GM21737 (cell line): ENCODE measurements around the gene CCDC81.
"Not testable (repeated sequence)": the region's sequence is repeated elsewhere in the genome, so short reads cannot be mapped to it uniquely, and the experiment has no call there.

Experiments used
- ATAC-seq: cut with Tn5 transposase; IDR thresholded peaks from one replicate; pipeline ENCODE4 v1.9.1; 2021; ENCODE audit warnings: mild to moderate bottlenecking, moderate library complexity; ENCODE audit not compliant: unreplicated experiment

CCDC81 gene

GRCh38 chr11:86386283-86386682 lies 11.6 kb downstream of the CCDC81 start:
- no peak for ATAC-seq

GRCh38 chr11:86386746-86387145 lies 12.1 kb downstream of the CCDC81 start:
- no peak for ATAC-seq

GRCh38 chr11:86388198-86388597 lies 13.5 kb downstream of the CCDC81 start:
- ATAC-seq, result no peak

- no peak for ATAC-seq
Observed at GRCh38 chr11:86390487-86390886, 15.8 kb downstream of the CCDC81 start.

GRCh38 chr11:86395061-86395551 lies 20.4 kb downstream of the CCDC81 start:
- no peak for ATAC-seq

GRCh38 chr11:86396396-86396795 lies 21.7 kb downstream of the CCDC81 start:
- no peak for ATAC-seq

GRCh38 chr11:86397351-86397750 lies 22.7 kb downstream of the CCDC81 start:
- ATAC-seq, result no peak

- ATAC-seq, result no peak
Observed at GRCh38 chr11:86398106-86398505, 23.4 kb downstream of the CCDC81 start.

GRCh38 chr11:86403458-86403857 lies 28.8 kb downstream of the CCDC81 start:
- no peak for ATAC-seq

GRCh38 chr11:86408845-86409244 lies 34.2 kb downstream of the CCDC81 start:
- no peak for ATAC-seq

- no peak for ATAC-seq
Observed at GRCh38 chr11:86414032-86414431, 39.3 kb downstream of the CCDC81 start.

GRCh38 chr11:86415026-86415425 lies 40.3 kb downstream of the CCDC81 start:
- no peak for ATAC-seq

- no peak for ATAC-seq
Observed at GRCh38 chr11:86416494-86416893, 41.8 kb downstream of the CCDC81 start.

GRCh38 chr11:86416951-86417350 lies 42.3 kb downstream of the CCDC81 start:
- not testable (repeated sequence) for ATAC-seq

GRCh38 chr11:86418106-86418505 lies 43.4 kb downstream of the CCDC81 start:
- ATAC-seq, result no peak

- no peak for ATAC-seq
Observed at GRCh38 chr11:86418513-86418912, 43.8 kb downstream of the CCDC81 start.

GRCh38 chr11:86418917-86419316 lies 44.2 kb downstream of the CCDC81 start:
- ATAC-seq, result no peak

GRCh38 chr11:86421946-86422345 lies 47.3 kb downstream of the CCDC81 start:
- no peak for ATAC-seq

- no peak for ATAC-seq
Observed at GRCh38 chr11:86422371-86422770, 47.7 kb downstream of the CCDC81 start.

- ATAC-seq, result not testable (repeated sequence)
Observed at GRCh38 chr11:86423488-86423887, 48.8 kb downstream of the CCDC81 start.

- no peak for ATAC-seq
Observed at GRCh38 chr11:86427441-86427840, 52.8 kb downstream of the CCDC81 start.

GRCh38 chr11:86431258-86431657 lies 56.6 kb downstream of the CCDC81 start:
- ATAC-seq, result no peak

- not testable (repeated sequence) for ATAC-seq
Observed at GRCh38 chr11:86433361-86434095, 58.8 kb downstream of the CCDC81 start.
